DOHH2 (cell line): ENCODE measurements around the gene TFCP2L1.
"Not testable (repeated sequence)": the region's sequence is repeated elsewhere in the genome, so short reads cannot be mapped to it uniquely, and the experiment has no call there.

Experiments
- H3F3A ChIP-seq: fragments of 200-600 bp; sonication (generic), shearing (Covaris generic); 2 replicates; pipeline ENCODE4 v1.6.0; 2016; ENCODE audit warnings: antibody characterized with exemption, mild to moderate bottlenecking; ENCODE audit not compliant: control insufficient read depth, insufficient read depth
- H3K27ac ChIP-seq: fragments of 200-600 bp; sonication (generic); 2 replicates; pipeline ENCODE4 v1.5.1; 2014; ENCODE audit warnings: low read depth, mild to moderate bottlenecking, low read length, moderate library complexity
- H3K27me3 ChIP-seq: fragments of 200-600 bp; sonication (generic); 2 replicates; pipeline ENCODE4 v1.6.1; 2014; ENCODE audit warnings: mild to moderate bottlenecking, low read length, mixed read lengths; ENCODE audit not compliant: control insufficient read depth
- H3K36me3 ChIP-seq: fragments of 200-600 bp; sonication (generic); 2 replicates; pipeline ENCODE4 v1.6.1; 2014; ENCODE audit warnings: mild to moderate bottlenecking, low read length, moderate library complexity, mixed read lengths; ENCODE audit not compliant: control insufficient read depth
- H3K4me1 ChIP-seq: fragments of 200-600 bp; sonication (generic); 2 replicates; pipeline ENCODE4 v1.6.1; 2014; ENCODE audit warnings: mild to moderate bottlenecking, low read length, mixed read lengths; ENCODE audit not compliant: control insufficient read depth
- H3K4me2 ChIP-seq: fragments of 200-600 bp; sonication (generic); 2 replicates; pipeline ENCODE4 v1.6.0; 2014; ENCODE audit warnings: mild to moderate bottlenecking, low read length, moderate library complexity
- H3K4me3 ChIP-seq: fragments of 200-600 bp; sonication (generic); 2 replicates; pipeline ENCODE4 v1.5.1; 2014; ENCODE audit warnings: mild to moderate bottlenecking, low read length, mixed read lengths
- H3K79me2 ChIP-seq: fragments of 200-600 bp; sonication (generic); 2 replicates; pipeline ENCODE4 v1.6.1; 2014; ENCODE audit warnings: mild to moderate bottlenecking, low read length, mixed read lengths; ENCODE audit not compliant: control insufficient read depth
- H3K9me2 ChIP-seq: fragments of 200-600 bp; sonication (generic); replicated peaks from 2 replicates; pipeline ENCODE4 v1.6.1; 2014; ENCODE audit warnings: mild to moderate bottlenecking, low read length, mixed read lengths; ENCODE audit not compliant: control insufficient read depth
- H3K9me3 ChIP-seq: fragments of 200-600 bp; sonication (generic); 2 replicates; pipeline ENCODE4 v1.6.1; 2014; ENCODE audit warnings: antibody characterized with exemption, low read length, mixed read lengths; ENCODE audit not compliant: control insufficient read depth, insufficient read depth
- H4K20me1 ChIP-seq: fragments of 200-600 bp; sonication (generic); 2 replicates; pipeline ENCODE4 v1.6.0; 2014; ENCODE audit warnings: low read depth, mild to moderate bottlenecking, antibody characterized with exemption, low read length, moderate library complexity; ENCODE audit not compliant: control insufficient read depth, insufficient read depth
- EZH2phosphoT487 ChIP-seq: fragments of 200-600 bp; sonication (generic); IDR thresholded peaks from 2 replicates; pipeline ENCODE4 v1.6.1; 2017; ENCODE audit warnings: borderline replicate concordance, mild to moderate bottlenecking, antibody characterized with exemption, low read length, moderate library complexity, mixed read lengths
- TF ChIP-seq, protein P1 (sequence below): fragments of 200-600 bp; sonication (generic); IDR thresholded peaks from one replicate; pipeline ENCODE4 v1.5.1; 2014; ENCODE audit warnings: antibody characterized with exemption, mild to moderate bottlenecking, low read depth, low read length; ENCODE audit not compliant: poor library complexity, severe bottlenecking

Gene TFCP2L1

GRCh38 chr2:121272596-121272995 is 12.4 kb downstream of the TFCP2L1 start:
- no peaks in the 10 kb centered on the region for H3K9me2 ChIP-seq
- H3K79me2 ChIP-seq = no peaks in the 10 kb centered on the region
- no peaks in the 10 kb centered on the region for H4K20me1 ChIP-seq
- no peaks in the 10 kb centered on the region for H3F3A ChIP-seq
- H3K4me1 ChIP-seq = no peaks in the 10 kb centered on the region
- TF ChIP-seq, protein P1, sequence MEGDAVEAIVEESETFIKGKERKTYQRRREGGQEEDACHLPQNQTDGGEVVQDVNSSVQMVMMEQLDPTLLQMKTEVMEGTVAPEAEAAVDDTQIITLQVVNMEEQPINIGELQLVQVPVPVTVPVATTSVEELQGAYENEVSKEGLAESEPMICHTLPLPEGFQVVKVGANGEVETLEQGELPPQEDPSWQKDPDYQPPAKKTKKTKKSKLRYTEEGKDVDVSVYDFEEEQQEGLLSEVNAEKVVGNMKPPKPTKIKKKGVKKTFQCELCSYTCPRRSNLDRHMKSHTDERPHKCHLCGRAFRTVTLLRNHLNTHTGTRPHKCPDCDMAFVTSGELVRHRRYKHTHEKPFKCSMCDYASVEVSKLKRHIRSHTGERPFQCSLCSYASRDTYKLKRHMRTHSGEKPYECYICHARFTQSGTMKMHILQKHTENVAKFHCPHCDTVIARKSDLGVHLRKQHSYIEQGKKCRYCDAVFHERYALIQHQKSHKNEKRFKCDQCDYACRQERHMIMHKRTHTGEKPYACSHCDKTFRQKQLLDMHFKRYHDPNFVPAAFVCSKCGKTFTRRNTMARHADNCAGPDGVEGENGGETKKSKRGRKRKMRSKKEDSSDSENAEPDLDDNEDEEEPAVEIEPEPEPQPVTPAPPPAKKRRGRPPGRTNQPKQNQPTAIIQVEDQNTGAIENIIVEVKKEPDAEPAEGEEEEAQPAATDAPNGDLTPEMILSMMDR = no peak
- no peak for TF ChIP-seq EZH2phosphoT487
- H3K27me3 ChIP-seq = peaks cover 8% of the 10 kb centered on the region; the same call in 1 of the 2 replicates
- H3K4me2 ChIP-seq = no peak overlapping the region
- no peak overlapping the region for H3K4me3 ChIP-seq
- no peaks in the 10 kb centered on the region for H3K9me3 ChIP-seq
- H3K27ac ChIP-seq = no peak overlapping the region
- no peaks in the 10 kb centered on the region for H3K36me3 ChIP-seq

GRCh38 chr2:121269436-121269835 is 15.6 kb downstream of the TFCP2L1 start:
- not testable (repeated sequence) for H3K4me2 ChIP-seq, H3K4me3 ChIP-seq, H3K36me3 ChIP-seq, H3K79me2 ChIP-seq, H3F3A ChIP-seq, H4K20me1 ChIP-seq, H3K27ac ChIP-seq, H3K9me3 ChIP-seq, H3K4me1 ChIP-seq, H3K9me2 ChIP-seq, H3K27me3 ChIP-seq

GRCh38 chr2:121266543-121267106 is 18.4 kb downstream of the TFCP2L1 start:
- Histone ChIP-seq H3K27me3 (no peaks in the 10 kb centered on the region), H4K20me1 (no peaks in the 10 kb centered on the region), H3K9me2 (no peaks in the 10 kb centered on the region), H3K27ac (no peak overlapping the region), H3K4me1 (no peaks in the 10 kb centered on the region), H3K36me3 (no peaks in the 10 kb centered on the region), H3F3A (no peaks in the 10 kb centered on the region), H3K9me3 (no peaks in the 10 kb centered on the region), H3K4me2 (no peak overlapping the region), H3K4me3 (no peak overlapping the region), H3K79me2 (no peaks in the 10 kb centered on the region)
- TF ChIP-seq, protein P1 = no peak
- no peak for TF ChIP-seq EZH2phosphoT487

DNA sequence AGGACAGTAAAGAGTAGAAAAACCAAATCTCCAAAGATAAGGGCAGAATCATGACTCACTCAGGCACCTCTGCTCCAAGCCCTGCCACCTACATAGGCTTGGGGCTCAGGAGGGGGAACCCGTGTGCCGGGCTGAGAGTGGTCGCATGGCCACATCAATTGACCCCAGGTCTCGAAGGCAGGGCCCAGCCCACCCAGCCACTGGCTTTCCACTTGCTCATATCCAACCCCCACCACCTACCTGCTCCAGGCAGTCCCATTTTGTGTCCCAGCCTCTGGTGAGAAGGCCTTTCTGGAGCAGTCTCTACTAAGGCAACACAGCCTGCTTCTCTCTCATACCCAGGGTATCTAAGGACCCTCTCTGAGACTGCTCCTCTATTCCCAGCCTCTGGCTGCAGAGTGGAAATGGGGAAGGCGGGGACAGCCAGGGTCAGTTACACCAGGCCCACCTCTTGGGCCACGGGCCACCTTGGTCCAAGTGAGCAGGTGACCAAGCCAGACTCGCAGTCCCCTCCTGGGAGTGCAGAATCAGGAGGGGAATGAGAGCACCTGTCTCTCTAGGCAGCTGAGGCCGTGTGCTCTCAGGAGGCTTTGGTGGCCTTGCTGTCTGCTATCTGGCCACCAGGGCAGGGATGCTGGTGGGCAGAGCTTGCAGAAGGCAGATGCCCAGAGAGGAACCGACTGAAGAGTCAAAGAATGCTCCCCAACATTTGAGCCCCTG is 20.8 kb downstream of the TFCP2L1 start:
- H3K36me3 ChIP-seq = no peaks in the 10 kb centered on the region
- no peaks in the 10 kb centered on the region for H3K4me1 ChIP-seq
- no peaks in the 10 kb centered on the region for H3K27me3 ChIP-seq
- no peak overlapping the region for H3K4me3 ChIP-seq
- H3K4me2 ChIP-seq = no peak overlapping the region
- no peaks in the 10 kb centered on the region for H4K20me1 ChIP-seq
- H3K27ac ChIP-seq = no peak overlapping the region
- H3K9me3 ChIP-seq = no peaks in the 10 kb centered on the region
- H3F3A ChIP-seq = no peaks in the 10 kb centered on the region
- no peaks in the 10 kb centered on the region for H3K79me2 ChIP-seq
- TF ChIP-seq, protein P1 = no peak
- no peaks in the 10 kb centered on the region for H3K9me2 ChIP-seq
